Measurements from ENCODE around the gene USP17L21. TPM values are rescaled to one million over a fixed set of nuclear protein-coding genes. Genes with fewer than 3 reads are reported as not detected.
"Not testable (repeated sequence)": the region's sequence is repeated elsewhere in the genome, so short reads cannot be mapped to it uniquely, and the experiment has no call there.

The USP17L21 gene, protein sequence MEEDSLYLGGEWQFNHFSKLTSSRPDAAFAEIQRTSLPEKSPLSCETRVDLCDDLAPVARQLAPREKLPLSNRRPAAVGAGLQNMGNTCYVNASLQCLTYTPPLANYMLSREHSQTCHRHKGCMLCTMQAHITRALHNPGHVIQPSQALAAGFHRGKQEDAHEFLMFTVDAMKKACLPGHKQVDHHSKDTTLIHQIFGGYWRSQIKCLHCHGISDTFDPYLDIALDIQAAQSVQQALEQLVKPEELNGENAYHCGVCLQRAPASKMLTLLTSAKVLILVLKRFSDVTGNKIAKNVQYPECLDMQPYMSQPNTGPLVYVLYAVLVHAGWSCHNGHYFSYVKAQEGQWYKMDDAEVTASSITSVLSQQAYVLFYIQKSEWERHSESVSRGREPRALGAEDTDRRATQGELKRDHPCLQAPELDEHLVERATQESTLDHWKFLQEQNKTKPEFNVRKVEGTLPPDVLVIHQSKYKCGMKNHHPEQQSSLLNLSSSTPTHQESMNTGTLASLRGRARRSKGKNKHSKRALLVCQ
- not detected for polyA plus RNA-seq (2013, experiment 1 of 2)
- polyA plus RNA-seq (2013, experiment 2 of 2), result not detected

- H3K9me3 ChIP-seq (ENCODE audit: control insufficient read depth, low read length); H3K36me3 ChIP-seq (ENCODE audit: control insufficient read depth, insufficient read depth, low read length); H3K4me3 ChIP-seq (ENCODE audit: extremely low read depth, insufficient read depth, low read length, poor library complexity, severe bottlenecking); H3K4me1 ChIP-seq (ENCODE audit: control insufficient read depth, insufficient read depth, low read length, poor library complexity, severe bottlenecking); H3K27ac ChIP-seq (ENCODE audit: low read depth, low read length, severe bottlenecking): not testable (repeated sequence)
- no CpG with 5 or more reads among the region's 13 CpGs for WGBS, 2 experiments (ENCODE audit: insufficient coverage in 2 of 2)
Observed at GRCh38 chr4:9262572-9262971, at the start of gene USP17L21. TSS of gene USP17L21 (plus strand) at chr4:9262872. CDS start at chr4:9262872, 0 bp downstream.

GRCh38 chr4:9214701-9215100 is 48.0 kb upstream of the USP17L21 start:
- H3K4me1 ChIP-seq (ENCODE audit: control insufficient read depth, insufficient read depth, low read length, poor library complexity, severe bottlenecking); H3K4me3 ChIP-seq (ENCODE audit: extremely low read depth, insufficient read depth, low read length, poor library complexity, severe bottlenecking); H3K27ac ChIP-seq (ENCODE audit: low read depth, low read length, severe bottlenecking); H3K9me3 ChIP-seq (ENCODE audit: control insufficient read depth, low read length); H3K36me3 ChIP-seq (ENCODE audit: control insufficient read depth, insufficient read depth, low read length): not testable (repeated sequence)
- 84% methylated on average over 4 of the region's 14 CpGs; no CpG with 5 or more reads in 1 of the 2 experiments for WGBS, 2 experiments (ENCODE audit: insufficient coverage in 2 of 2)

DNA sequence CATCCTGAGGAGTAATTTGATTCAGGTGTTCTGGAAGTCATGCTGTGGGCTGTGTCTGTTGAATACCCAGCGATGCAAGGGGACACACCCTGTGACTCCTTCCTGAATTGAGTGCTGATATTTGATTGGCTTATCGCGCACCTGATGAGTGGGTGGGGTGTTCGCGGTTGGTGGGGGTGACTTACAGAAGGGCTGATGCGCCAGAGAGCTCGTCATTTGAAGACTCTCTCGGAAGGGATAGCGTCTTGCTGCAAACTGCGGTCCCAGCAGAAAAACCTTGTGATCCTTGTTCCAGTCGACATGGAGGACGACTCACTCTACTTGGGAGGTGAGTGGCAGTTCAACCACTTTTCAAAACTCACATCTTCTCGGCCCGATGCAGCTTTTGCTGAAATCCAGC is 47.6 kb upstream of the USP17L21 start, which contains the start of gene USP17L11:
Gene USP17L11 (plus strand): TSS at position 301 of the 400 bp plus-strand sequence. CDS start 0 bp downstream, at position 301.
- H3K27ac ChIP-seq (ENCODE audit: low read depth, low read length, severe bottlenecking); H3K36me3 ChIP-seq (ENCODE audit: control insufficient read depth, insufficient read depth, low read length); H3K9me3 ChIP-seq (ENCODE audit: control insufficient read depth, low read length); H3K4me3 ChIP-seq (ENCODE audit: extremely low read depth, insufficient read depth, low read length, poor library complexity, severe bottlenecking); H3K4me1 ChIP-seq (ENCODE audit: control insufficient read depth, insufficient read depth, low read length, poor library complexity, severe bottlenecking): not testable (repeated sequence)
- no CpG with 5 or more reads among the region's 14 CpGs for WGBS, 2 experiments (ENCODE audit: insufficient coverage in 2 of 2)

GRCh38 chr4:9219852-9220251 is 42.8 kb upstream of the USP17L21 start, which contains the start of gene USP17L12:
TSS of gene USP17L12 (plus strand) at chr4:9220152. CDS start at chr4:9220152, 0 bp downstream.
- not testable (repeated sequence) for H3K36me3 ChIP-seq (ENCODE audit: control insufficient read depth, insufficient read depth, low read length); H3K9me3 ChIP-seq (ENCODE audit: control insufficient read depth, low read length); H3K4me3 ChIP-seq (ENCODE audit: extremely low read depth, insufficient read depth, low read length, poor library complexity, severe bottlenecking); H3K27ac ChIP-seq (ENCODE audit: low read depth, low read length, severe bottlenecking); H3K4me1 ChIP-seq (ENCODE audit: control insufficient read depth, insufficient read depth, low read length, poor library complexity, severe bottlenecking)
- WGBS, 2 experiments (ENCODE audit: insufficient coverage in 2 of 2), result no CpG with 5 or more reads among the region's 13 CpGs

- H3K4me1 ChIP-seq (ENCODE audit: control insufficient read depth, insufficient read depth, low read length, poor library complexity, severe bottlenecking); H3K27ac ChIP-seq (ENCODE audit: low read depth, low read length, severe bottlenecking); H3K9me3 ChIP-seq (ENCODE audit: control insufficient read depth, low read length); H3K4me3 ChIP-seq (ENCODE audit: extremely low read depth, insufficient read depth, low read length, poor library complexity, severe bottlenecking); H3K36me3 ChIP-seq (ENCODE audit: control insufficient read depth, insufficient read depth, low read length): not testable (repeated sequence)
- no CpG with 5 or more reads among the region's 14 CpGs for WGBS, 2 experiments (ENCODE audit: insufficient coverage in 2 of 2)
Observed at GRCh38 chr4:9224596-9224995, 38.1 kb upstream of the USP17L21 start, which contains the start of gene USP17L13. TSS of gene USP17L13 (plus strand) at chr4:9224896. CDS start at chr4:9224896, 0 bp downstream.

DNA sequence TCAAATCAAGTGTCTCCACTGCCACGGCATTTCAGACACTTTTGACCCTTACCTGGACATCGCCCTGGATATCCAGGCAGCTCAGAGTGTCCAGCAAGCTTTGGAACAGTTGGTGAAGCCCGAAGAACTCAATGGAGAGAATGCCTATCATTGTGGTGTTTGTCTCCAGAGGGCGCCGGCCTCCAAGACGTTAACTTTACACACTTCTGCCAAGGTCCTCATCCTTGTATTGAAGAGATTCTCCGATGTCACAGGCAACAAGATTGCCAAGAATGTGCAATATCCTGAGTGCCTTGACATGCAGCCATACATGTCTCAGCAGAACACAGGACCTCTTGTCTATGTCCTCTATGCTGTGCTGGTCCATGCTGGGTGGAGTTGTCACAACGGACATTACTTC is 32.4 kb upstream of the USP17L21 start:
- not testable (repeated sequence) for H3K36me3 ChIP-seq (ENCODE audit: control insufficient read depth, insufficient read depth, low read length); H3K9me3 ChIP-seq (ENCODE audit: control insufficient read depth, low read length); H3K4me1 ChIP-seq (ENCODE audit: control insufficient read depth, insufficient read depth, low read length, poor library complexity, severe bottlenecking); H3K27ac ChIP-seq (ENCODE audit: low read depth, low read length, severe bottlenecking); H3K4me3 ChIP-seq (ENCODE audit: extremely low read depth, insufficient read depth, low read length, poor library complexity, severe bottlenecking)
- no CpG with 5 or more reads among the region's 8 CpGs for WGBS, 2 experiments (ENCODE audit: insufficient coverage in 2 of 2)

- H3K36me3 ChIP-seq (ENCODE audit: control insufficient read depth, insufficient read depth, low read length); H3K4me1 ChIP-seq (ENCODE audit: control insufficient read depth, insufficient read depth, low read length, poor library complexity, severe bottlenecking); H3K9me3 ChIP-seq (ENCODE audit: control insufficient read depth, low read length); H3K4me3 ChIP-seq (ENCODE audit: extremely low read depth, insufficient read depth, low read length, poor library complexity, severe bottlenecking); H3K27ac ChIP-seq (ENCODE audit: low read depth, low read length, severe bottlenecking): not testable (repeated sequence)
- WGBS, 2 experiments (ENCODE audit: insufficient coverage in 2 of 2), result no CpG with 5 or more reads among the region's 15 CpGs
Observed at GRCh38 chr4:9234085-9234484, 28.6 kb upstream of the USP17L21 start, which contains the start of gene USP17L15. TSS of gene USP17L15 (plus strand) at chr4:9234385. CDS start at chr4:9234385, 0 bp downstream.

DNA sequence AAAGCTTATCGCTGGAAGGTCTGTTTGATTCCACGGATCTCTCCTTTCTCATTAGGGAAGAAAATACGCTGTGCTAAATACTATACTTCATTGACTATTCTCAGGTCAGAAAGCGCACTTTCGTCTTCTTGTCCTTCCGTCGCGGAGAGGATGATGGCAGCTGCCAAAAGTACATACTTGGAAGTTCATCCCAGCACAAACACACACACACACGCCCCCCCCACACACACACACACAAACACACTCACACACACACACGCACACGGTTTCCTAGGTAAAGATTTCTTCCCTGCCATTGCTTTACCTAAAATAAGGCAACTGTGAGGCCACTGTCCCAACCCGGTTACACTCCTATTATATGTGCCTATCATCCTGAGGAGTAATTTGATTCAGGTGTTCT is 24.2 kb upstream of the USP17L21 start:
- H3K27ac ChIP-seq (ENCODE audit: low read depth, low read length, severe bottlenecking); H3K9me3 ChIP-seq (ENCODE audit: control insufficient read depth, low read length); H3K4me1 ChIP-seq (ENCODE audit: control insufficient read depth, insufficient read depth, low read length, poor library complexity, severe bottlenecking); H3K4me3 ChIP-seq (ENCODE audit: extremely low read depth, insufficient read depth, low read length, poor library complexity, severe bottlenecking); H3K36me3 ChIP-seq (ENCODE audit: control insufficient read depth, insufficient read depth, low read length): not testable (repeated sequence)
- WGBS, 2 experiments (ENCODE audit: insufficient coverage in 2 of 2), result no CpG with 5 or more reads among the region's 12 CpGs

GRCh38 chr4:9243579-9243978 is 19.1 kb upstream of the USP17L21 start, which contains the start of gene USP17L17:
TSS of gene USP17L17 (plus strand) at chr4:9243879. CDS start at chr4:9243879, 0 bp downstream.
- not testable (repeated sequence) for H3K27ac ChIP-seq (ENCODE audit: low read depth, low read length, severe bottlenecking); H3K36me3 ChIP-seq (ENCODE audit: control insufficient read depth, insufficient read depth, low read length); H3K4me3 ChIP-seq (ENCODE audit: extremely low read depth, insufficient read depth, low read length, poor library complexity, severe bottlenecking); H3K4me1 ChIP-seq (ENCODE audit: control insufficient read depth, insufficient read depth, low read length, poor library complexity, severe bottlenecking); H3K9me3 ChIP-seq (ENCODE audit: control insufficient read depth, low read length)
- no CpG with 5 or more reads among the region's 14 CpGs for WGBS, 2 experiments (ENCODE audit: insufficient coverage in 2 of 2)

- 100% methylated on average over 4 of the region's 26 CpGs; no CpG with 5 or more reads in 1 of the 2 experiments for WGBS, 2 experiments (ENCODE audit: insufficient coverage in 2 of 2)
- not testable (repeated sequence) for H3K9me3 ChIP-seq (ENCODE audit: control insufficient read depth, low read length); H3K4me1 ChIP-seq (ENCODE audit: control insufficient read depth, insufficient read depth, low read length, poor library complexity, severe bottlenecking); H3K27ac ChIP-seq (ENCODE audit: low read depth, low read length, severe bottlenecking); H3K36me3 ChIP-seq (ENCODE audit: control insufficient read depth, insufficient read depth, low read length); H3K4me3 ChIP-seq (ENCODE audit: extremely low read depth, insufficient read depth, low read length, poor library complexity, severe bottlenecking)
Observed at GRCh38 chr4:9247953-9248680, 14.6 kb upstream of the USP17L21 start, which contains the start of gene USP17L18. TSS of gene USP17L18 (plus strand) at chr4:9248630. CDS start at chr4:9248630, 0 bp downstream.
